CD4-positive, alpha-beta T cell treated with Interleukin-2 at 100 ng/mL for 4 hours (primary cell): ENCODE results near the gene TMEM255B.

Experiments used
- DNase-seq: peaks from one replicate; pipeline ENCODE4 v3.0.0-alpha.2; 2020; ENCODE audit warnings: low spot score

Gene TMEM255B

GRCh38 chr13:113758651-113759524, at the start of gene TMEM255B:
Gene TMEM255B, plus strand, starts transcription at chr13:113759226. Its CDS starts 44 bp downstream, at chr13:113759270.
- DNase-seq: peak; percentile 61

DNA sequence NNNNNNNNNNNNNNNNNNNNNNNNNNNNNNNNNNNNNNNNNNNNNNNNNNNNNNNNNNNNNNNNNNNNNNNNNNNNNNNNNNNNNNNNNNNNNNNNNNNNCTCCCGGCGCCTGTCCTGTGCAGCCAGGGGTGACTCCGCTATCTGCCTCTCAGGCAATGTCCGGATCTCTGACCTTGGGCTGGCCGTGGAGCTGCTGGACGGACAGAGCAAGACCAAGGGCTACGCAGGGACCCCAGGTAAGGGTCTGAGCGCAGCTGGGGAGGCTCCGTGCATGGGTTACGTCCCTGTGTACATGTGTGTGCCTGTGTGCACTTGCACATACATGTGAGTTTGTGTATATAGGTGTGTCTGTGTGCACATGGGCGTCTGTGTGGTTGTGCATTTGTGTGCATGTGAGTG, 36.1 kb upstream of the TMEM255B start:
- DNase-seq: no peak

DNA sequence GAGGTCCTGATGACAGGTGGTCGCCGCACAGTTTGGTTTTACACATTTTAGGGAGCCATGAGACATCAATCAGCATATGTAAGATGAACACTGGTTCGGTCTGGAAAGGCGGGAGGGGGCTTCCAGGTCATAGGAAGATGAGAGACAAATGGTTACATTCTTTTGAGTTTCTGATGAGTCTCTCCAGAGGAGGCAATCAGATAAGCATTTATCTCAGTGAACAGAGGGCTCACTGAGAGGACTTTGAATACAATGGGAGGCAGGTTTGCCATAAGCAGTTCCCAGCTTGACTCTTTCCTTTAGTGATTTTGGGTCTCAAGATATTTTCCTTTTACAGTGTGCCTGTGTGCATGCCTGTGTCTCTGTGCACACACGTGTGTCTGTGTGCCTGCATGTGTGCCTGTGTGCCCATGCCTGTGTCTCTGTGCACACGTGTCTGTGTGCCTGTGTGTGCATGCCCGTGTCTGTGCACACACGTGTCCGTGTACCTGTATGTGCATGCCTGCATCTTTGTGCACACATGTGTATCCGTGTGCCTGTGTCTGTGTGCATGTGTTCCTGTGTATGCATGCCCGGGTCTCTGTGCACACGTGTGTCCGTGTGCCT, 35.5 kb upstream of the TMEM255B start:
- no peak for DNase-seq

DNA sequence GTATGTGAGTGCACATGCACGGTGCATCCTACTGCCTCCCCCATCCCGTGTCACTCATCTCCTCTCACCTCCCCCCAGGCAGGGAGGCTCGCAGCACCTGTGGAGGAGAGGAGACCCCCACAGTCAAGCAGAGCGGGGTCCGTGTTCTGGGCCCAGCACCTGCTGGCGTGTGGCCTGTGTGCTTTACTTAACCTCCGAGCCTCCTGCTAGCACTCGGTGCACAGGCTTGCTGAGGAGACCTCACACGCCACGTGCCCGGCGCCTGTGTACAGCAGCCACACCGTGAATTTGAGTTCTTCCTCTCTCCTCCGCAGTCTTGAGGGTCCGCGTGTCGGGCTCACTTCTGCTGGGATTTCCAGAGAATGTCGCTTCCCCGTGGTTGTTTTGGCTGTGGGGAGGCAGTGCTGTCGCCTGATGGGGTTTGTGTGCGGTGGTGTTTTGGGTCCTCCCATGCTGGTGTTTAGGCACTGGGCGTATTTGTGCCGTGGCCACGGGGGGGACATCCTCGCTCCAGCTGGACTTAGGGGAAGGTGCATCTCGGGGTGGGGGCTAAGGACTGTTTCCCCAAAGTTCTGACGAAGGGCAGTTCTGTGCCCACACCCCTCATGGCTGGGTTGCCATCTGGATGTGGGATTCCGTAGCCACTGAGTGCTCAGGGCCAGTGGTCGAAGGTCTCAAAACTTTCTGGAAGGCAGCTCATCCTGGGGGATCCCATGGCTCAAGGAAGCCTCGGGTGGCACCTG, 34.8 kb upstream of the TMEM255B start:
- DNase-seq: no peak

DNA sequence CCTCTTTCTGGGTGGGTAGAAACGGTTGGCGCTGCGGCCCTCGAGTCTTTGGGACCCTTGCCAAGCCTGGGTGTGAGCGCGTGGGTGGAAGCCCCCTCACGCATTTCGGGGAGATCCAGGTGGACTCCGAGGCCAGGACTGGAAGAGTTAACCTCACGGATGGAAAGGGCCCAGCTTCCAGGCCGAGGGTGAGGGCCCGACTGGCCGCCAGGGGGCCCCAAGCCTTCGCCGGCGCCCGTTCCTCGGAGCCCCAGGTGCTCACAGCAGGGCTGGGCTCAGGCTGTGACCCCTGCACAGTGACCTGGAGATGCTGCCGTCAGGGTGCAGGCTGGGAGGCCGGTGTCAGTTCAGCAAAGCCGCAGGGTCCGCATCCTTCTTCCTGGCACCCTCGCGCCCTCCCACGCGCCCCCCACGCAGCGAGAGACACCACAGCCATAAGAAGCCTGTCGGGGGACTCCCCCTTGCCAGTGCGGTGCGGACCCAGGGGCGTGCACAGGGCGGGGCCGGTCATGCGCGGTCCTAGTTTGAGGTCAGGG, 34.2 kb upstream of the TMEM255B start:
- peak; percentile 85 for DNase-seq

GRCh38 chr13:113725329-113726105, 33.5 kb upstream of the TMEM255B start:
- DNase-seq: peak; percentile 60

DNA sequence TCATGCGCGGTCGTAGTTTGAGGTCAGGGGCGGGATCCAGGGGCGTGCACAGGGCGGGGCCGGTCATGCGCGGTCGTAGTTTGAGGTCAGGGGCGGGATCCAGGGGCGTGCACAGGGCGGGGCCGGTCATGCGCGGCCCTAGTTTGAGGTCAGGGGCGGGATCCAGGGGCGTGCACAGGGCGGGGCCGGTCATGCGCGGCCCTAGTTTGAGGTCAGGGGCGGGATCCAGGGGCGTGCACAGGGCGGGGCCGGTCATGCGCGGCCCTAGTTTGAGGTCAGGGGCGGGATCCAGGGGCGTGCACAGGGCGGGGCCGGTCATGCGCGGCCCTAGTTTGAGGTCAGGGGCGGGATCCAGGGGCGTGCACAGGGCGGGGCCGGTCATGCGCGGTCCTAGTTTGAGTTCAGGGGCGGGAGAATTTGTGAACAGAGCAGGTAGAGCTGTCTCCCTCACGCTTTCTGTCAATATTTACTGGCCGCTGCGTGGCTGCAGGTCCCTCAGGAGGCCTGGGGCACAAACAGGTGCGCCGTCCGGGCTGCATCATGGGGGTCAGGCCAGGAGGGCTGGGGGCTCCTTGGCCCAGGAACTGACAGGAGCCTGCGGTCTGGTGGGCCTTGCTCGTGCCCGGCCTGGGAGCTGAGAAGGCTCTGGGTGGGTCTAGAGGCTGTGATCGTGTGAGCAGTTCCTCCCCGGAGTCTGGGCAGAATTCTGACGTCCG, 32.8 kb upstream of the TMEM255B start:
- DNase-seq: peak; percentile 14

DNA sequence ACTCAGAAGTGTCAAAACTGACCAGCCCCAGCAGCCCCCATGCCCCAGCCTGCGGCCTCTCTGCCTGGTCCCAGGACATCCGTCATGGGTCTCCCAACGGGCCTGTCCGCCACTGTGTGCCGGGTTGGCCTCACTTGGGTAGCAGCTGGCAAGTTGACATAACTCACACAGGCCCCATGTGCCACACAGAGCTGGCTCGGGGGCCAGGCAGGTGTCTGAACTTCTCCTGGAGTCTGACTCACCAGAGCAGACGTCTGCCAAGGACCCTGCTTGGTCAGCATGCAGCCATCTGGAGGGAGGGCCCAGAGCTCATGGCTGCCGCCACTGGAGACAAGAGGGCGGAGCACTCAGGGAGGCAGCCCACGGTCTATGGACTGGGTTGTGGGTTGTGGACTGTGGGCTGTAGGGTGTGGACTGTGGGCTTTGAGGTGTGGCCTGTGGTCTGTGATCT, 32.0 kb upstream of the TMEM255B start:
- no peak for DNase-seq

GRCh38 chr13:113728571-113729054, 30.4 kb upstream of the TMEM255B start:
- DNase-seq: no peak

GRCh38 chr13:113729187-113730019, 29.6 kb upstream of the TMEM255B start:
- DNase-seq: no peak

DNA sequence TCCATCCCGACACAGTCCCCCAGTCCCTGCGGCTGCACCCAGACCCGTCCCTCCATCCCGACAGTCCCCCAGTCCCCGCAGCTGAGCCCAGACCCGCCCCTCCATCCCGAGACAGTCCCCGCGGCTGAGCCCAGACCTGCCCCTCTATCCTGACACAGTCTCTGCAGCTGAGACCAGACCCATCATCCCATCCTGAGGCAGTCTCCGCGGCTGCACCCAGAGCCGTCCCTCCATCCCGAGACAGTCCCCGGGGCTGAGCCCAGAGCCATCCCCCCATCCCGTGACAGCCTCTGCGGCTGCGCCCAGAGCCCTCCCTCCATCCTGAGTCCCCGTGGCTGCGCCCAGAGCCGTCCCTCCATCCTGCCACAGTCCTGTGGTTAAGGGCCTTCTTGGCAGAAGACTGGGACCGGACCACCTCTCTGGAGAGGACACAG, 28.8 kb upstream of the TMEM255B start:
- no peak for DNase-seq

DNA sequence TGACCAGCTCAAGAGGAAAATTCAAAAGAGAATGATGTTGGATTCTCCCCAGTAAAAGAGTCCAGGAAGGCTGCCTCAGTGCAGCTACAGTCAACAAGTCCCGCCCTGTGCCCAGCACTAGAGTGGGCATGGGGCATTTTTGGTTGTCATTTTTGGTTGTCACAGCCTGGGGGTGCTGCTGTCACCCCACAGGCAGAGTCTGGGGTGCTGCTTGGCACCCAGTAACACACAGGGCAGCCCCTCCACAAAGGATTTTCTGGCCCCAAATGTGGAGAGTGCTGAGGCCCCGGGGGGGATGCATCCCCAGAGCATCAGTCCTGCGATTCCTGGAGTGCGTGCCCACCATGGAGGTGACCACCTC, 28.2 kb upstream of the TMEM255B start:
- no peak for DNase-seq

- no peak for DNase-seq
Measured at GRCh38 chr13:113731192-113732175, 27.5 kb upstream of the TMEM255B start.

- DNase-seq: no peak
Measured at GRCh38 chr13:113732176-113732960, 26.7 kb upstream of the TMEM255B start.

DNA sequence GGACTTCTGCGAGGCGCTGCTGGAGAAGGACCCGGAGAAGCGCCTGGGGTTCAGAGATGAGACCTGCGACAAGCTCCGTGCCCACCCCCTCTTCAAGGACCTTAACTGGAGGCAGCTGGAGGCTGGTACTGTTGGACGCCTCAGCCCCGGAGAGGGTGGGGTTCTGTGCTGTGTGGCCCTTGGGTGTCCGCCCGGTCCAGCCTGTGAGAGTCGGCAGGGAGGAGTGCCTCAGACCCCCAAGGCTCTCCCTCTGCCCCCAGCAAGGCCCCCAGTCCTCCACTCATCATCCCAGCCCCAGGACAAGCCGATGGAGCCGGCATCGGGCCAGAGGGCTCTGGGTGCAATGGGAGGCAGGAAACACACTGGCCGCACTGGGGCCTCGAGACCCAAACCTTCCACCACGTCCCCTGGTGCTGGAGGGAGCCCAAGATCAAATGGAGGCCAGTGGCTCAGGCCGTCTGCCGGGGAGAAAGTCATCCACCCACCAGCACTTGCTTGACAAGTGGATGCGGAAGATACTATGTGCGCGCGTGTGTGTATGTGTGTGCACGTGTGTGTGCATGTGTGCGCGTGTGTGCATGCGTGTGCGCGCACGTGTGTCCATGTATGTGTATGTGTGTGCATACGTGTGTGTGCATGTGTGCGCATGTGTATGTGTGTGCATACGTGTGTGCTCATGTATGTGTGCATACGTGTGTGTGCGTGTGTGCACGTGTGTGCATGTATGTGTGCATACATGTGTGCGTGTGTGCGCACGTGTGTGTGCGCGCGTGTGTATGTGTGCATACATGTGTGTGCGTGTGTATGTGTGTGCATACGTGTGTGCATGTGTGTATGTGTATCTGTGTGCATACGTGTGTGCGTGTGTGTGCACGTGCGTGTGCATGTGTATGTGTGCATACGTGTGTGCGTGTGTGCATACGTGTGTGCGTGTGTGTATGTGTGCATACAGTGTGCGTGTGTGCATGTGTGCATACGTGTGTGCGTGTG, 25.8 kb upstream of the TMEM255B start:
- no peak for DNase-seq

- DNase-seq: no peak
Measured at GRCh38 chr13:113734099-113734825, 24.8 kb upstream of the TMEM255B start.
